Activated naive CD4-positive, alpha-beta T cell treated with anti-CD3 and anti-CD28 coated beads, Interleukin-2, amount 10 ng/mL, durations not matched to agents 7 days and 5 days (primary cell): ENCODE measurements around the gene ITGB5.
"Not testable (repeated sequence)": the region's sequence is repeated elsewhere in the genome, so short reads cannot be mapped to it uniquely, and the experiment has no call there.

ENCODE experiments used
- CTCF ChIA-PET: fragments of 350-600 bp; sonication (Branson Sonifier 250); formaldehyde crosslinking; loops from one replicate; lab custom pipeline; 2021; ENCODE audit warnings: antibody characterized with exemption; lab: Charles Lee
- DNase-seq: peaks from one replicate; pipeline ENCODE4 v3.0.0-alpha.2; 2020
- H3K27ac Mint-ChIP-seq: one replicate; pipeline ENCODE4 v1.8.0; 2021; ENCODE audit warnings: mild to moderate bottlenecking, moderate library complexity, mixed read lengths
- H3K27me3 Mint-ChIP-seq: one replicate; pipeline ENCODE4 v1.8.0; 2021; ENCODE audit warnings: mild to moderate bottlenecking, mixed read lengths
- H3K36me3 Mint-ChIP-seq: one replicate; pipeline ENCODE4 v1.8.0; 2021; ENCODE audit warnings: mixed read lengths
- H3K4me1 Mint-ChIP-seq: one replicate; pipeline ENCODE4 v1.8.0; 2021; ENCODE audit warnings: mixed read lengths
- H3K4me3 Mint-ChIP-seq: one replicate; pipeline ENCODE4 v1.8.0; 2021; ENCODE audit warnings: mild to moderate bottlenecking, moderate library complexity, mixed read lengths
- H3K9me3 Mint-ChIP-seq: one replicate; pipeline ENCODE4 v1.8.0; 2021; ENCODE audit warnings: mixed read lengths

Gene ITGB5

DNA sequence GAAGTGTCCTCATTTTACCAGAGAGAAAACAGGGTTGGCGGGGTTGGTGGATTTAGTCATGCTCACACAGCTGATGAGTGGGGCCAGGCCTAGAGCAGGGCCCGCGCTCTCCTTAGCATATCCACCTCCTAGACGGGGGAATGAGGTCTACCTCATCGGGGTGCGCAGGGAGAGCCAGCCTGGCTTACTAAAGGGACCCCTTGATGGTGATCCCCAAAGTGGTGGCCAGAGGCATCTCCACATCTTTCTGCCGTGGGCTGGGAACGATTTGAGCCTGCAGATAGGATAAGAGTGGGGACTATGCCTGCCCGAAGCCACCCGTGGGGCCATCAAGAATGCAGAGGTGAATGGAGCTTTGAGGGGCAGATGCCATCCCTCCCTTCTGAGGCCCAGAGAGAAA, 87.5 kb downstream of the ITGB5 start:
- Mint-ChIP-seq H3K36me3 (no peaks in the 10 kb centered on the region), H3K4me3 (no peak overlapping the region), H3K27me3 (peaks cover 43% of the 10 kb centered on the region), H3K9me3 (no peaks in the 10 kb centered on the region), H3K4me1 (no peaks in the 10 kb centered on the region), H3K27ac (no peak overlapping the region)
- DNase-seq: no peak
- CTCF ChIA-PET: no interaction called here

DNA sequence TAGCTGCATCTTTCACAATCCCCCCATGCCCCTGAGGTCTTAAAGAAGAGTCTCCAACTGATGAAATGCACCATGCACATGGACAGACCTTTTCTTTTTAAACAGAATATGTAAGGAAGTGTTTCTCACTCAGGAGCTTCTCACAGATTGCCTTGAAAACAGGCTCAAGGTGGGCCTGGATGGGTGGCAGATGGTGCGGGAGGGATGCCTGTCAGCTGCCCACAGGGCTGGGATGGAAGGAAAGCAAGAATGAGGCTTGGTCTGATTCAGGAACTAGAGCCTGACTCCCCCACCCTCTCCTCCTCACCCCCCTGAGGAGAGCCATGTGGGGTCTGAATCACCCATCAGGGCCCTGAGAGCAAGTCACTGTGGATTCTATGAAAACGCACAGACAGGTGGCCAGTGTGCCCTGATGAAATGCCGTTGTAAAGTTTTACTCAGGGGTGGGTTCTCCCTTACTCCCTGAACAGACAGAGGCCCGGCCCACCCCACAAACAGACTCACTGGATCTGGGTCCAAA, 89.7 kb downstream of the ITGB5 start:
- DNase-seq: no peak
- Mint-ChIP-seq H3K4me1 (no peaks in the 10 kb centered on the region), H3K9me3 (no peaks in the 10 kb centered on the region), H3K4me3 (no peak overlapping the region), H3K27me3 (peaks cover 56% of the 10 kb centered on the region), H3K27ac (no peak overlapping the region), H3K36me3 (no peaks in the 10 kb centered on the region)
- CTCF ChIA-PET: interaction anchor here (0.9 to 1.3 kb wide), 2 partner anchors 36 to 37 kb away, joined by 3 to 4 read pairs; no protein-coding TSS in a partner anchor

DNA sequence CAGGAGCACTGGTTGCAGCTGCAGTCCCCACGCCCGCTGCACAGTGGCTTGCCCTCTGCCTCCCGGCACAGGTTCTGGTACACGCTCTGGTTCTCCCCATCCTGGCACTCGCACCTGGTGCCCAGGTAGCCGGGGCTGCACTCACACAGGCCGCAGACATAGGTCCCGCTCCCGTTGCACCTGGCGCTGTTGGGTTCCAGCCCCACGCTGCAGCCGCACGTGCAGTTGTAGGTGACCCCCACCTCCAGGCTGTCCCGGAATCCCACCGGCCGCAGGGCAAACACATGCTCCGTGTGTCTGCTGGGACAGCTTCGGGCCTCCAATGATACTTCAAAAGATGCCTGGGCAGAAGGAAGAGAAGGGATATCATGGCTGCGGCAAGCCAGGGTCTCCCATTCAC, 90.7 kb downstream of the ITGB5 start:
- H3K4me3 Mint-ChIP-seq: no peak overlapping the region
- CTCF ChIA-PET: interaction anchor here (0.6 to 1.3 kb wide), 2 partner anchors 10 to 35 kb away, joined by 3 read pairs; no protein-coding TSS in a partner anchor

DNA sequence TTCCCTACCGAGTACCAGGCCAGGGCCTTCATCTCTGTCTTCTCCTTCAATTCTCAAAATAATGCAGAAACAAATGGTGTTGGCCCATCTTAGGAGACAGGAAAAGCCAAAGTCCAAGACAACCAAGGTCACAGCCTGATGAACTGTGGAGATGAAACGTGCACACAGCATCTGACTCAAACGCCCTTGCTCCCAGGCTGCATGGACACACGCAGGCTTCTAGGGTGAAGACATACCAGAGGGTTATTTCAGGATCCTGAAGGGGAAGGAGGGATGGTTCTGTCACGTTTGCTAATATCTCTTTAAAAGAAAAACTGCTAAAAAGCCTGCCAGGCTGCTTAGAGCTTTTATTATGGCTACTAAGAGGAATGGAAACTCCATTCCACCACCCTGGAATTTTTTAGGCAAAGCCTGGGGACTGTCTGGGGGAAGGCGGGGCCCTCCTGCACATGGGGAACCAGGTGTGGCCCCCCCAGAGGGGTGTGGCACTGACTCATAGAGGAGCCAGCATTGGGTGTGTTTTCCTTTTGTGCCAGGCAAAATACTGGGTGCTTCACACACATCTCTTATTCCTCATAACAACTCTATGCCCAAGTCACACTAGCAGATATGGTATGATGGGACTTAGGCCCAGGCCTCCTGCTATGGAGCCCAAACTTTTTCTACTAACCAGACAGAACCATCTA, 94.0 kb downstream of the ITGB5 start:
- no peak overlapping the region for H3K27ac Mint-ChIP-seq
- no peaks in the 10 kb centered on the region for H3K9me3 Mint-ChIP-seq
- CTCF ChIA-PET: interaction anchor here (1.3 kb wide), 1 partner anchor 8 kb away, joined by 4 read pairs; no protein-coding TSS in a partner anchor
- no peak overlapping the region for H3K4me3 Mint-ChIP-seq
- H3K36me3 Mint-ChIP-seq: no peaks in the 10 kb centered on the region
- DNase-seq: no peak
- H3K27me3 Mint-ChIP-seq: peaks cover 42% of the 10 kb centered on the region
- no peaks in the 10 kb centered on the region for H3K4me1 Mint-ChIP-seq

More for the DNA sequence above, 90.7 kb downstream of the ITGB5 start:
- no peaks in the 10 kb centered on the region for H3K9me3 Mint-ChIP-seq
- DNase-seq: no peak
- peaks cover 55% of the 10 kb centered on the region for H3K27me3 Mint-ChIP-seq
- no peak overlapping the region for H3K27ac Mint-ChIP-seq
- no peaks in the 10 kb centered on the region for H3K4me1 Mint-ChIP-seq
- H3K36me3 Mint-ChIP-seq: no peaks in the 10 kb centered on the region

- CTCF ChIA-PET: interaction anchor here (1.3 kb wide), 1 partner anchor 9 kb away, joined by 4 read pairs; no protein-coding TSS in a partner anchor
- Mint-ChIP-seq H3K9me3 (no peaks in the 10 kb centered on the region), H3K27me3 (peaks cover 40% of the 10 kb centered on the region), H3K4me3 (no peak overlapping the region), H3K27ac (no peak overlapping the region), H3K36me3 (no peaks in the 10 kb centered on the region), H3K4me1 (no peaks in the 10 kb centered on the region)
- no peak for DNase-seq
Observed at GRCh38 chr3:124792341-124793040, 94.7 kb downstream of the ITGB5 start.

DNA sequence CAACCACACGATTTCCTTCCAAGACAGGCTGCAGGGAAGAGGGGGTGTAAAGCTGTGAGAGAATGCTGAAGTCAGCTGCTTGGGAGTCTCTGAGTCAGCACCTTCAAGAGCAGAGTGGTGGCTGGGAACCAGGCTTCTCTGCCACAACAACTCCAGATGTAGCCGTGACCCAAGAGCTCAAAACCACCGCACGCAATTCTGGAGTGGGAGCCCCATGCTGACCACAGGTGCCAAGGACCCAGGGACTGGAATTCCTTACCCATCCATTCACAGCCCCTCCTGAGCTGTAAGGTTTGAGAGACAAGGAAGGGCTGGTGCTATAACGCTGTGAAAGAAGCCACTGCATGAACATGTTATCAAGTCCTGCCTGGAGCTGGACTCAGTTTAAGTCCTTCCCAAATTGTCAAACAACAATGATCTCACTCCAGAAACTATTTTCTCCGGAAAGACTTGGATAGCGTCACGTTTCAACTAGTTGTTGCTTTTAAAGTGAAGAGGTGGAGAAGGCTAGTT, 95.5 kb downstream of the ITGB5 start:
- H3K36me3 Mint-ChIP-seq: no peaks in the 10 kb centered on the region
- no peaks in the 10 kb centered on the region for H3K9me3 Mint-ChIP-seq
- no peak overlapping the region for H3K4me3 Mint-ChIP-seq
- no peaks in the 10 kb centered on the region for H3K4me1 Mint-ChIP-seq
- no peak overlapping the region for H3K27ac Mint-ChIP-seq
- CTCF ChIA-PET: interaction anchor here (1.0 to 1.3 kb wide), 2 partner anchors 9 to 110 kb away, joined by 3 to 4 read pairs; no protein-coding TSS in a partner anchor
- no peak for DNase-seq
- H3K27me3 Mint-ChIP-seq: peaks cover 35% of the 10 kb centered on the region

- Mint-ChIP-seq H3K27ac (no peak overlapping the region), H3K4me1 (no peaks in the 10 kb centered on the region), H3K9me3 (no peaks in the 10 kb centered on the region), H3K4me3 (no peak overlapping the region), H3K27me3 (peaks cover 35% of the 10 kb centered on the region), H3K36me3 (no peaks in the 10 kb centered on the region)
- DNase-seq: no peak
- CTCF ChIA-PET: interaction anchor here (1.0 kb wide), 1 partner anchor 110 kb away, joined by 3 read pairs; no protein-coding TSS in a partner anchor
Observed at GRCh38 chr3:124791142-124791541, 96.0 kb downstream of the ITGB5 start.

GRCh38 chr3:124789103-124789502, 98.1 kb downstream of the ITGB5 start:
- H3K36me3 Mint-ChIP-seq, DNase-seq, H3K9me3 Mint-ChIP-seq, H3K4me3 Mint-ChIP-seq, H3K4me1 Mint-ChIP-seq, H3K27ac Mint-ChIP-seq: not testable (repeated sequence)
- CTCF ChIA-PET: interaction anchor here (1.6 to 3.5 kb wide), 3 partner anchors 10 to 113 kb away, joined by 3 to 28 read pairs (median 16); no protein-coding TSS in a partner anchor
- H3K27me3 Mint-ChIP-seq: peaks cover 30% of the 10 kb centered on the region

DNA sequence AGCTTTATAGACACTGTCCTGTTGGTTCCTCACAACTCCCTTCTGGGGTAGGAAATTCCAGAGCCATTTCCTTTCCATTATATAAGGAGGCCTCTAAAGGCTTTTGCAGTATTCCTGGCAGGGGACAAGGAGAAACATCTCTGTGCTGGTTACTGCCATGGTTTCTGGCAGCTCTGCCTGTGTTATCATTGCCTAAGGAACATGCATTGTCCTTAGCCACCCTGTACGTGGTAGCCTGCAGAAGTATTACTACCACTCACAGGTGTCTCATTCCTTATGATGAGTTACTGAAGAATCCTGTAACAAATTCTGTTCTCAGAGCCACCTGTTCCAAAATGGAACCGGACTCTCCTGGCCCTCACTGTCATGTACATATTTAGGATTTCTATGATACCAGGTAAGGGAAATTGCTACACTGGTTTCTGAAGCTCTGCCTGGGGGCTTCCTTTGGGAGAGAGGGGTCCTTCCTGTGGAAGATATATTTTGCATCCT, 98.9 kb downstream of the ITGB5 start:
- no peak for DNase-seq
- CTCF ChIA-PET: interaction anchor here (1.6 to 3.5 kb wide), 3 partner anchors 11 to 113 kb away, joined by 3 to 28 read pairs (median 16); no protein-coding TSS in a partner anchor
- Mint-ChIP-seq H3K36me3 (no peaks in the 10 kb centered on the region), H3K27ac (no peak overlapping the region), H3K4me1 (no peaks in the 10 kb centered on the region), H3K9me3 (no peaks in the 10 kb centered on the region), H3K27me3 (peaks cover 28% of the 10 kb centered on the region), H3K4me3 (no peak overlapping the region)

GRCh38 chr3:124787476-124788195, 99.5 kb downstream of the ITGB5 start:
- Mint-ChIP-seq H3K27ac (no peak overlapping the region), H3K9me3 (no peaks in the 10 kb centered on the region), H3K4me1 (no peaks in the 10 kb centered on the region), H3K4me3 (no peak overlapping the region), H3K27me3 (peaks cover 24% of the 10 kb centered on the region), H3K36me3 (no peaks in the 10 kb centered on the region)
- DNase-seq: no peak
- CTCF ChIA-PET: interaction anchor here (1.5 to 3.5 kb wide), 4 partner anchors 10 to 114 kb away, joined by 3 to 28 read pairs (median 10); no protein-coding TSS in a partner anchor

DNA sequence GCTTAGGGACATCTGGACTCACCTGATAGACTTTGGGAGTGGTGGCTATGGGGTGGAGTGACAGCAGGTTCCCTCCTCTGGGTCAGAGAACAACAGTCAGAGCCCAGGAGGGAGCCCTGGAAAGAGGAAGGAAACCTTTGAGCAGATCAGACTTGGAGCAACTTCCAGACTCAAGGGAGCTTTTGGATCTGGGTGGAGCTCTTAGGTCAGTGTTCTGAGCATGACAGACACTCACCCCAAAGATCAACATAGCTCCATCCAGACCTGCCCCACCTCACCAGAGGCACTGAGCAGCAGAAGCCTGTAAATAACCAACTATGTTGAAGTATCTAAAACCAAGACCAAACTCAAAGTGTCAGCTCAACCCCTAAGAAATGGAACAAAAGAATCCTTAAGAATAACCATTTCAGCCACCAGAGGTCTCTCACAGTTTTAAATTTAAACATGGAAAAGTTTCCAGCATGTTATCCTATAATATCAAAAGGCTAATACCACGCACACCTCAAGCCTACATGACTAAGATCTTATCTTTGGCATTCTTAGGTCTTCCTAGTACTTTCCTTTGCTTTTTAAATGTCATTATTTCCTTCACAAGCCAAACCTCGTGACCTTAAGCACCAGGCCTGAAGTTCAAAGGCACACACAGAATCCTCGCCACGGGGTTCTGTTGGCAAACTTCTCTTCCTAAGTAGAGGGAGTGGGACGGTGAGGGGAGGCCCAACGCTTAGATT, 100.5 kb downstream of the ITGB5 start:
- Mint-ChIP-seq H3K27ac (no peak overlapping the region), H3K36me3 (no peaks in the 10 kb centered on the region), H3K4me3 (no peak overlapping the region), H3K9me3 (no peaks in the 10 kb centered on the region), H3K27me3 (peaks cover 20% of the 10 kb centered on the region), H3K4me1 (no peaks in the 10 kb centered on the region)
- no peak for DNase-seq
- CTCF ChIA-PET: interaction anchor here (0.6 to 3.5 kb wide), 9 partner anchors 9 to 798 kb away, joined by 3 to 28 read pairs (median 4); no protein-coding TSS in a partner anchor

DNA sequence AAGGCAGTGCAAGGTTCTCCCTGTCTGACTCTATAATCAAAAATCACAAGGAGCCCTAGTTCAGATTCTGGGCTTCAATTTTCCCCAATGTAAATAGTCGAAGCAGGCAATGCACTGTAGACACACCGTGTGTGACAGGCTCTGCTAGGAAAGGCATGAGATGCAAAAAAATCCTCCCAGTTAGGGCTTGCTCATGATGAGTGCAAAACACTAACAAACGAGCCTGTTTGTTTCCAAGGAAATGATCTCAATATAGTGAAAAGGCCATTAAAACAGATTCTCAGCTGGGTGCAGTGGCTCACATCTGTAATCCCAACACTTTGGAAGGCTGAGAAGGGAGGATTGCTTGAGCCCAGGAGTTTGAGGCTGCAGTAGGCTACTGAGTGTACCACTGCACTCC, 101.2 kb downstream of the ITGB5 start:
- no peak overlapping the region for H3K27ac Mint-ChIP-seq
- H3K9me3 Mint-ChIP-seq: no peaks in the 10 kb centered on the region
- H3K4me3 Mint-ChIP-seq: no peak overlapping the region
- peaks cover 3% of the 10 kb centered on the region for H3K4me1 Mint-ChIP-seq
- no peaks in the 10 kb centered on the region for H3K36me3 Mint-ChIP-seq
- DNase-seq: no peak
- CTCF ChIA-PET: interaction anchor here (0.6 to 3.5 kb wide), 8 partner anchors 8 to 116 kb away, joined by 3 to 28 read pairs (median 4); no protein-coding TSS in a partner anchor
- peaks cover 16% of the 10 kb centered on the region for H3K27me3 Mint-ChIP-seq
